Omental fat pad (tissue), 4 donors: Measurements from ENCODE around the gene TRABD2B. TPM values are rescaled to one million over a fixed set of nuclear protein-coding genes. Genes with fewer than 3 reads are reported as not detected.

Experiments
- ATAC-seq: fragments of 150-250 bp; one replicate; pipeline ENCODE4 v1.9.1; 2016; ENCODE audit warnings: mild to moderate bottlenecking, moderate library complexity; ENCODE audit not compliant: low FRiP score
- DNase-seq: peaks from one replicate; pipeline ENCODE4 v3.0.0-alpha.2; 2019; ENCODE audit warnings: low spot score
- CTCF ChIP-seq, 3 donors: fragments of 450-650 bp; IDR thresholded peaks; one replicate each; pipeline ENCODE4 v1.5.1; 2016 to 2017; ENCODE audit warnings: antibody characterized with exemption in 3 of 3, mild to moderate bottlenecking in 3 of 3, moderate library complexity in 2 of 3
- total RNA-seq, 4 donors: library from RNA; depleted of rRNA; stranded (reverse); fragments of >200 nt; gene quantifications; one replicate each; pipeline ENCODE4 v1.1.0, GENCODE V29; 2016

The TRABD2B gene
- total RNA-seq, 4 donors from 2014 or later, result 0.82 to 3.0 (median 1.8) TPM

DNA sequence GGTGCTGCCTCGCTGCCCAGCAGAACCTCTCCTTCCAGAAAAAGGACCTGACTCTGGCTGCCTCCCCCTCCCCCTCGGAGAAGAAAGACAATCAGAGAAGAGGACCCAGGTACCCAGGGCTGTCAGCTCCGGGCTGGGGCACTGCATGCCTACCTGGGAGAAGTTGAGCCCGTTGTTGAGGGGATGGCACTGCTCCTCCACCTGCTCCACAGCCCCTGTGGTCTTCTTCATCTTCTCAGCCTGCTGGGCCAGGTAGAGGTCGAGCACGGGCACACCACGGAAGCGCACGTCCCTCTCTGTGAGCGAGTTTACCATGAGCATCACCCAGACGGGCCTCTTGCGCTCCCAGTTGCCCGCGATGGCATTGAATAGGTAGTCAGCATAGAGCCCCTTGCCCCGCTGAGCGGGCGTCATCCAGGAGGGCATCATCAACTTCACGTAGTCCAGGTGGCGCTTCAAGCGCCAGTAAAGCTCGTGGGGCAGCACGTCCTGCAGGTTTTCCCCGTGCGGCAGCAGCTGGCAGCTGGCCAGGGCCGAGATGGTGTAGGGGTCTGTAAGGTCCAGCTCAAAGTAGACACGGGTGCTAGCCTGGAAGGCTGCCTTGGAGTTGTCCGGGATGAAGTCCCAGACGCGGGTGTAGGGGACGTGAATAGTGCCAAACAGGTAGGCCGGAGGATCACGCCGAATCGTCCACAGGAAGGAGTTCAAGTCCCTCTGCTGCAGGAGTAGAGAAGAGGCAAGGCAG, 3.1 kb downstream of the TRABD2B start:
- no peak for TF ChIP-seq CTCF (IDR thresholded peaks at IDR 0.05)
- no peak for DNase-seq
- ATAC-seq, result no peak

GRCh38 chr1:47993416-47993740, 3.8 kb downstream of the TRABD2B start:
- DNase-seq, result no peak
- no peak for TF ChIP-seq CTCF (IDR thresholded peaks at IDR 0.05)
- ATAC-seq, result no peak

- ATAC-seq, result no peak
- TF ChIP-seq CTCF (IDR thresholded peaks at IDR 0.05), result no peak
Measured at GRCh38 chr1:47992720-47993415, 4.3 kb downstream of the TRABD2B start.

GRCh38 chr1:47991673-47992072, 5.5 kb downstream of the TRABD2B start:
- DNase-seq, result no peak
- ATAC-seq, result no peak
- TF ChIP-seq CTCF (IDR thresholded peaks at IDR 0.05), result no peak

More at GRCh38 chr1:47992720-47993415, 4.3 kb downstream of the TRABD2B start:
- no peak for DNase-seq

DNA sequence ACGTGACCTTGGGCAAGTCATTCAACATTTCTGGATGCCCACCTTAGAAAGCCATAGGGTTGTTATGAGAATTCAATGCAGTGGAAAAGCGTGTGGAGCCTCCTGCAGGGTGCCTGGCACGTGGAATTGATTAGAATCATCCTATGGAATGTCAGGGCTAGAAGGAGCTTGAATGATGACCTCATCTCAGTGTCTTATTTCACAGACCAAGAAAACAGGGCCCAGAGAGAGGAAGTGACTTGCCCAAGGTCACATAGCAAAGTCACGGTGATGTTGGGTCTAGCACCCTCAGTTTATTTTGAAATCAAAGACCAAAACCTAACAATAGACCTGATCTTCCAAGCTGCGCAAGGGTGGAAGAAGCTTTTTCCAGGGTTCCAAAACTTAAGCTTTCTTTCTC, 6.0 kb downstream of the TRABD2B start:
- DNase-seq, result no peak
- no peak for TF ChIP-seq CTCF (IDR thresholded peaks at IDR 0.05)
- ATAC-seq, result no peak

DNA sequence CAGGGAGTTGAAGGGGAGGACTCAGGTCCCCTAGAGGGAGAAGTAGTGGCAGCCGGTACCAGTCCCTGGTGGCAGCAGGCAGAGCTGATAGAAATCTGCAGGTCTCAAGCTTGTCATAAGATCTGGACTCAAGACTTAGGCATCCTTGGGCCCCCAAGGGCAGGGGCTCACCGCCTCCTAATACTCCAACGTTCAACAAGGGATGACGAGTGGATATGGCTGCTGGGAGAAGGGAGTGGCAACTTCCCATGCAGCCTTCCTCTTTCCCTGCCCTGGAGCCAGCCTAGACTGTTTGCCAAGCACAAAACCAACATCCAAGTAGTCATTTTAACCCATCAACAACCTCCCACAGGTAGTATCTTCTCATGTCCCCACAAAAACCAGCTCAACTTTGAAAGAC, 6.9 kb downstream of the TRABD2B start:
- ATAC-seq (no peak), DNase-seq (no peak)
- TF ChIP-seq CTCF (IDR thresholded peaks at IDR 0.05), result no peak

- ATAC-seq (no peak), DNase-seq (no peak)
- TF ChIP-seq CTCF (IDR thresholded peaks at IDR 0.05), result no peak
Measured at GRCh38 chr1:47987601-47988000, 9.6 kb downstream of the TRABD2B start.
